GM12864 (cell line): ENCODE results near the gene SSBP1.
"Not testable (repeated sequence)": the region's sequence is repeated elsewhere in the genome, so short reads cannot be mapped to it uniquely, and the experiment has no call there.

Experiments
- DNase-seq: peaks from one replicate; pipeline ENCODE4 v3.0.0-alpha.2; 2011; ENCODE audit warnings: low read depth
- H3K4me3 ChIP-seq: 2 replicates; pipeline ENCODE4 v1.5.1; 2011; ENCODE audit warnings: mild to moderate bottlenecking, low read depth, low read length, control low read depth
- CTCF ChIP-seq: IDR thresholded peaks from 2 replicates; pipeline ENCODE4 v1.5.1; 2011; ENCODE audit warnings: low read depth, mild to moderate bottlenecking, moderate library complexity, low read length, control low read depth, inconsistent platforms; ENCODE audit errors: missing control alignments

SSBP1 gene

GRCh38 chr7:141737836-141738591, at the start of gene SSBP1:
Gene SSBP1 (plus strand): TSS chr7:141738358. CDS start chr7:141739167, 809 bp downstream.
- H3K4me3 ChIP-seq = peak within 1 kb of the TSS; percentile 76
- TF ChIP-seq CTCF = peak; percentile 82
- peak; percentile 93 for DNase-seq

- DNase-seq, H3K4me3 ChIP-seq: not testable (repeated sequence)
Observed at GRCh38 chr7:141689072-141689825, 48.9 kb upstream of the SSBP1 start.

GRCh38 chr7:141691540-141691939, 46.6 kb upstream of the SSBP1 start:
- no peak overlapping the region for H3K4me3 ChIP-seq
- DNase-seq = no peak

GRCh38 chr7:141691961-141692360, 46.2 kb upstream of the SSBP1 start:
- no peak for DNase-seq
- no peak overlapping the region for H3K4me3 ChIP-seq
- TF ChIP-seq CTCF = no peak

More at GRCh38 chr7:141691540-141691939, 46.6 kb upstream of the SSBP1 start:
- TF ChIP-seq CTCF = no peak

- H3K4me3 ChIP-seq = no peak overlapping the region
- DNase-seq = no peak
- no peak for TF ChIP-seq CTCF
Observed at GRCh38 chr7:141693082-141693481, 45.1 kb upstream of the SSBP1 start.

GRCh38 chr7:141695803-141696289, 42.3 kb upstream of the SSBP1 start:
- no peak for TF ChIP-seq CTCF
- DNase-seq = no peak
- H3K4me3 ChIP-seq = no peak overlapping the region

- no peak overlapping the region for H3K4me3 ChIP-seq
- no peak for TF ChIP-seq CTCF
- no peak for DNase-seq
Observed at GRCh38 chr7:141696348-141696747, 41.8 kb upstream of the SSBP1 start.
